ENCODE data around the gene FRAS1. TPM values are rescaled to one million over a fixed set of nuclear protein-coding genes. Genes with fewer than 3 reads are reported as not detected.
A peak's percentile ranks its signal among the peaks of the same experiment; 100 is the strongest.
"Not testable (repeated sequence)": the region's sequence is repeated elsewhere in the genome, so short reads cannot be mapped to it uniquely, and the experiment has no call there.

The FRAS1 gene
- total RNA-seq, 2 donors from 2014 or later, result 77.0 to 78.3 TPM

GRCh38 chr4:78091534-78091933 lies 34.4 kb downstream of the FRAS1 start:
- Histone ChIP-seq H3K4me1 (ENCODE audit: control insufficient read depth, insufficient read depth, low read length) (no peaks in the 10 kb centered on the region), H3K27me3 (ENCODE audit: control insufficient read depth, insufficient read depth, low read length, poor library complexity, severe bottlenecking) (no peaks in the 10 kb centered on the region), H3K27ac (ENCODE audit: low read depth, low read length) (no peak overlapping the region), H3K9me3 (ENCODE audit: control insufficient read depth, low read length) (peaks cover 29% of the 10 kb centered on the region), H3K9ac (ENCODE audit: extremely low read depth, low read length, poor library complexity, severe bottlenecking) (no peak overlapping the region), H3K36me3 (ENCODE audit: control insufficient read depth, insufficient read depth, low read length) (peaks cover 12% of the 10 kb centered on the region), H3K4me3 (ENCODE audit: low read length) (no peak overlapping the region)
- WGBS, 2 experiments (ENCODE audit: insufficient coverage in 1 of 2, insufficient read length in 1 of 2), result 99% methylated on average over 3 of the region's 3 CpGs; no CpG with 5 or more reads in 1 of the 2 experiments
- no peak for TF ChIP-seq CTCF (conservative IDR thresholded peaks at IDR 0.05)
- DNase-seq, result no peak
- H3K27me3 Mint-ChIP-seq (ENCODE audit: insufficient read depth), result no peaks in the 10 kb centered on the region
- H3K27ac Mint-ChIP-seq, result no peak overlapping the region
- H3K9me3 Mint-ChIP-seq, result peaks cover 22% of the 10 kb centered on the region
- no peak overlapping the region for H3K4me3 Mint-ChIP-seq
- peaks cover 8% of the 10 kb centered on the region for H3K4me1 Mint-ChIP-seq
- H3K36me3 Mint-ChIP-seq (ENCODE audit: low read depth), result peaks cover 31% of the 10 kb centered on the region

GRCh38 chr4:78092350-78092749 lies 35.2 kb downstream of the FRAS1 start:
- not testable (repeated sequence) for H3K27ac ChIP-seq (ENCODE audit: low read depth, low read length); H3K4me3 ChIP-seq (ENCODE audit: low read length); H3K27me3 ChIP-seq (ENCODE audit: control insufficient read depth, insufficient read depth, low read length, poor library complexity, severe bottlenecking); H3K4me3 Mint-ChIP-seq; H3K9ac ChIP-seq (ENCODE audit: extremely low read depth, low read length, poor library complexity, severe bottlenecking); H3K27me3 Mint-ChIP-seq (ENCODE audit: insufficient read depth); H3K4me1 Mint-ChIP-seq; DNase-seq; H3K4me1 ChIP-seq (ENCODE audit: control insufficient read depth, insufficient read depth, low read length)
- WGBS, 2 experiments (ENCODE audit: insufficient coverage in 1 of 2, insufficient read length in 1 of 2), result 70 to 76% methylated on average over 5 of the region's 5 CpGs
- Histone ChIP-seq H3K9me3 (ENCODE audit: control insufficient read depth, low read length) (peaks cover 36% of the 10 kb centered on the region), H3K36me3 (ENCODE audit: control insufficient read depth, insufficient read depth, low read length) (peaks cover 12% of the 10 kb centered on the region)
- Mint-ChIP-seq H3K9me3 (peaks cover 28% of the 10 kb centered on the region), H3K27ac (peak overlapping the region; percentile 33), H3K36me3 (ENCODE audit: low read depth) (peaks cover 39% of the 10 kb centered on the region)

GRCh38 chr4:78092850-78093249 lies 35.7 kb downstream of the FRAS1 start:
- no peak for DNase-seq
- Mint-ChIP-seq H3K4me3 (no peak overlapping the region), H3K9me3 (peaks cover 31% of the 10 kb centered on the region), H3K27ac (no peak overlapping the region), H3K27me3 (ENCODE audit: insufficient read depth) (no peaks in the 10 kb centered on the region), H3K4me1 (peaks cover 8% of the 10 kb centered on the region), H3K36me3 (ENCODE audit: low read depth) (peaks cover 44% of the 10 kb centered on the region)
- Histone ChIP-seq H3K4me3 (ENCODE audit: low read length) (no peak overlapping the region), H3K27me3 (ENCODE audit: control insufficient read depth, insufficient read depth, low read length, poor library complexity, severe bottlenecking) (no peaks in the 10 kb centered on the region), H3K9me3 (ENCODE audit: control insufficient read depth, low read length) (peaks cover 41% of the 10 kb centered on the region), H3K9ac (ENCODE audit: extremely low read depth, low read length, poor library complexity, severe bottlenecking) (no peak overlapping the region), H3K27ac (ENCODE audit: low read depth, low read length) (no peak overlapping the region), H3K4me1 (ENCODE audit: control insufficient read depth, insufficient read depth, low read length) (no peaks in the 10 kb centered on the region), H3K36me3 (ENCODE audit: control insufficient read depth, insufficient read depth, low read length) (peaks cover 12% of the 10 kb centered on the region)
- TF ChIP-seq CTCF (conservative IDR thresholded peaks at IDR 0.05), result no peak

GRCh38 chr4:78095081-78095480 lies 38.0 kb downstream of the FRAS1 start:
- no peaks in the 10 kb centered on the region for H3K4me1 ChIP-seq (ENCODE audit: control insufficient read depth, insufficient read depth, low read length)
- H3K4me3 Mint-ChIP-seq, result no peak overlapping the region
- H3K27ac ChIP-seq (ENCODE audit: low read depth, low read length), result no peak overlapping the region
- no peak for DNase-seq
- peaks cover 34% of the 10 kb centered on the region for H3K9me3 Mint-ChIP-seq
- peaks cover 42% of the 10 kb centered on the region for H3K9me3 ChIP-seq (ENCODE audit: control insufficient read depth, low read length)
- peaks cover 12% of the 10 kb centered on the region for H3K36me3 ChIP-seq (ENCODE audit: control insufficient read depth, insufficient read depth, low read length)
- no peak for TF ChIP-seq CTCF (conservative IDR thresholded peaks at IDR 0.05)
- H3K27me3 Mint-ChIP-seq (ENCODE audit: insufficient read depth), result no peaks in the 10 kb centered on the region
- peaks cover 45% of the 10 kb centered on the region for H3K36me3 Mint-ChIP-seq (ENCODE audit: low read depth)
- H3K27ac Mint-ChIP-seq, result no peak overlapping the region
- H3K4me3 ChIP-seq (ENCODE audit: low read length), result no peak overlapping the region
- 93% methylated on average over 2 of the region's 2 CpGs; no CpG with 5 or more reads in 1 of the 2 experiments for WGBS, 2 experiments (ENCODE audit: insufficient coverage in 1 of 2, insufficient read length in 1 of 2)
- H3K4me1 Mint-ChIP-seq, result peaks cover 8% of the 10 kb centered on the region
- no peak overlapping the region for H3K9ac ChIP-seq (ENCODE audit: extremely low read depth, low read length, poor library complexity, severe bottlenecking)
- no peaks in the 10 kb centered on the region for H3K27me3 ChIP-seq (ENCODE audit: control insufficient read depth, insufficient read depth, low read length, poor library complexity, severe bottlenecking)
